GM21528 (cell line): ENCODE results near the gene ZBTB6.

ENCODE experiments used
- ATAC-seq: cut with Tn5 transposase; IDR thresholded peaks from one replicate; pipeline ENCODE4 v1.9.1; 2021; ENCODE audit warnings: mild to moderate bottlenecking, moderate library complexity; ENCODE audit not compliant: unreplicated experiment, low FRiP score

Gene ZBTB6

DNA sequence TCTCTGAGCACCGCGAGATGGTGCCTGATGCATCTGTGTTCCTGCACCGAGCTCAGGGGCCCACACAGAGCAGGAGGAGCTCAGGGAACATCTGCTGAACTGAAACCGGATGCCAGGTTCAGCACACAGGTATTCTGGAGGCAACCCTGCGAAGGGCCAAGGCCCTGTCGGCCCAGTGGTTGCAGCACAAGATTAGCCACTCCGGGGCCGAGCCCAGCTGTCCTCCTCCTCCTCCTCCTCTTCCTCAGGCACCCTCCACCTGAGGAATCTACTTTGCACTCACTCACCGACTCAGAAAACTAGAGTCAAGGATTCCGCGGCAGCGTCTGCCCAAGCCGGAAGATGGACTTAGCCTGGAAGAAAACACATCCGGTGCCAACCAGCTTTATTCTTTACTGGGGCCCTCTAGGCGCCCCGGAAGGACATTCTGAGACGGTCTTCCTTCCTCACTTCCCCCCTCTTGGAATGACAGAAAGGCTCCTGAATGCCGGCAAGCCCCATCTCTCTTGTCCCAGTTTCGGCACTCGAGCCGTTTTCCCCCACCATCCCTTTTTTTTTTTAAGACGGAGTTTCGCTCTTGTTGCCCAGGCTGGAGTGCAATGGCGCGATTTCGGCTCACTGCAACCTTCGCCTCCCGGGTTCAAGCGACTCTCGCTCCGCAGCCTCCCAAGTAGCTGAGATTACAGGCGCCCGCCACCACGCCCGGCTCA is at the start of gene ZBTB6:
TSS of gene ZBTB6 (minus strand) at position 360 of the 710 bp plus-strand sequence. CDS start 1,251 bp downstream, outside the sequence.
- peak; percentile 98 for ATAC-seq

GRCh38 chr9:122961139-122961538 is 48.0 kb upstream of the ZBTB6 start:
- ATAC-seq, result no peak

DNA sequence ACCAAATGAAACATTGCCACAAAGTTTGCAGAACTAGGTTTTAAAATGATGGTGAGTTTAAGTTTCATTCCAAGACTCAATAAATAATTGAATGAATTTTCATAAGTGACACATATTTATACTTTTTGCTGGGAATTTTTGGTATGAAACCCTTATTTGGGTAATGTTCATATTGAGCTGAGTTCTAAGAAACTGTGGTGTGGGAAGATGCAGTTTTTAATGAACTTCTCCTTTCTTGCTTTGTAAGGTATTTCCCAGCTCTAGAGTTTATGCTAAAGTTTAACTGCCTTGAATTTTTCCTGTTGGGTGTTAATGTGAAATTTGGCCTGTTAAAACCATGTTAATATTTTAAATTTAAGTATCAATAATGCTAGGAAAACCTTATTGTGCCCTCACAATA is 42.8 kb upstream of the ZBTB6 start:
- ATAC-seq, result no peak

- ATAC-seq, result no peak
Observed at GRCh38 chr9:122954253-122954691, 41.1 kb upstream of the ZBTB6 start.

DNA sequence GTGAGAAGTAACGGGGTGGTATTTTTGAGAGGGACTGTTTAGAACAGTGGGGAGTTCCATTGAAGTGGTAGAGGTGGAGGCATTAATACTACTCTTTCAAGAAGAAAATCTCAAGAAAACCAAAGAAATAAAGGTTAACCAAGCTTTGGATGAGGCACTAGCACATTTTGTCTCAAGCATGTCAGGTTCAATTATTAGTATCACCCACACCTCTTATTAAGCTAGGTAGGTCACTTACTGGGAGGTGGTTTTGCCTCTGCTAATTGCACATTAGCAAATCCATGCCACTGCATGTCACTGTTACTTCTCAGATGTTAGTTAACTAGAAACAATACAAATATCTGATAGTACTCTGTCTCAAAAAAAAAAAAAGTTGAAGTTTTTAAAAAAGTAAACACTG is 37.9 kb upstream of the ZBTB6 start:
- ATAC-seq, result no peak

- ATAC-seq, result no peak
Observed at GRCh38 chr9:122950263-122950662, 37.1 kb upstream of the ZBTB6 start.

DNA sequence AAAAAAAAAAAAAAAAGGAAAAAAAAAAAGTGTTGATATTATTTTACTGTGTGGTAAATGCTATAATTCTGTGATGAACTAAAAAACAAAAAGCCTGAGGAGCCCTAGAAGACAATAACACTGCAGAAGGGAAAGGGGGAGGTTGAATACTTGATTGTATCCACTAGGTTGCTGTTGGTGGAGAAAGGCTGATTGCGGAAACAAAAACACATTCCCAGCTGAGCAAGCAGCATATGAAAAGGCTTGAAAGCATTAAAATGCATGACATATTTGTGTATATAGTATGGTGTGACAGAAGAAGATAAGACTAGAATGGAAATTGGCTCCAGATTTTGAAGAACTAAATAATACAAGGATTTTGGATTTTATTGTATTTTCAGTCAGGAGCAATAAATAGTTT is 36.6 kb upstream of the ZBTB6 start:
- no peak for ATAC-seq

GRCh38 chr9:122948313-122948712 is 35.2 kb upstream of the ZBTB6 start:
- no peak for ATAC-seq

DNA sequence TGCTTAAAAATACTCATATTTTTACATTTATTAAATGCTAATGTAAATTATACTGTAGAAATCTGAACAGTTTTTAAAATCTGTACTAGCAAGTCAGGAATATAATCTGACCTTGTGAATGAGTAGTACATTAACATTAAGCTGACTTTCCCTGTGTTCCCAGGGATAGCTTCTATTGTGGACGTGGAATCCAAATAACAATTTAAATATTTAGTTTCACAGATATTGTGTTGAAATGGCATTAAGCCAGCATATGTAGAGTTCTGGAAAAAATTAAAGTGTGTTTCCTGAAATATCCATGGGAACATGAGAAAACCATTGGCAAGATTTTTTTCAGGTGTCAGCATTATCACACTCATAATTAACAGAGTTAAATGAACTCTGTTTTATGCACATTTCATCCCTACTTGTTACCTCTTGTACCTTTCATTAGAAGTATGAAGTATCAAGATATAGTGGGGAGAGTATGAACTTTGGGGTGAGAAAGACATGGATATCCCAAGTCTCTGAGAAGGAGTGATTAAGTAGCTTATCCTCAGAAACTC is 33.4 kb upstream of the ZBTB6 start:
- ATAC-seq, result no peak

GRCh38 chr9:122944960-122945888 is 32.1 kb upstream of the ZBTB6 start:
- no peak for ATAC-seq

GRCh38 chr9:122941582-122942234 is 28.6 kb upstream of the ZBTB6 start:
- ATAC-seq, result no peak

DNA sequence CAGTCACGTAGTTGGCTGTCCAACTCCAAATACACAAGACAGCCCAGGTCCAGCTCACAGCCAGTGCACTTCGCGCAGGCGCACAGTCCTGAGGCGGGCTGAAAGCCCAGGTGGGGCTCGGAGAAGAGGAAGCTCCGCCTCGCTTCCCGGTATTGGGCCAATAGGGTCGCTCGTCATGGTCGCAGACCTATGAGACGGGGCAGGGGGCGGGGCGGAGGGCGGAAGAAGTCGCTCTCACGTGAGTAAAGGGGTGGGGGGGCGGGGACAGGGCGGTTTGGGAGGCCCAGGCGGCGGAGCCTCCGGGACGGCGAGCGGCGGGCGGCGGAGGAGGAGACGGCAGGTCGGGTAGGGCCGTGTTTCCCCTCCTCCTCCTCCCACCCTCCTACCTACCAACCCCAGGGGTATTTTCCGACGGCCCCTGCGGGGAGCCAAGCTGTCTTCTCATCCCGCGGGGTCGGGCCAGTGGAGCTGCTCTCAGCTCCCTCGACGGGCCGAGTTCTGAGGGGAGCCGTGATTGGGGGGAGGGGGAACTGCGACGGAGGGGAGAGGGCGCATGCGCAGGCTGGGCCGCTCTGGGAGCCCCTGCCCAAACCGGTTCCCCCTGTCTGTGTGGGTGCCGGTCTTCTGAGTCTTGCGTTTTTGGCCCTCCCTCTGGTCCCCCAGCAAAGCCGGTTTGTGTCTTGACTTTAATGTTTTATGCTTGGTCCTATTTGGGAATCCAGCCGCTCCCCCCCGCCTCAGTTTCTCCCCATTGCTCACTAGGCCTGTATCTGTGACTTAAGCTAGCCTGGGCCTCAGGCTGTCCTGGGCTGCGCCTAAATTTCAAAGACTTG is 27.8 kb upstream of the ZBTB6 start, which contains the start of gene RABGAP1:
TSS of gene RABGAP1 (plus strand) at position 272 of the 833 bp plus-strand sequence. CDS start 16,040 bp downstream, outside the sequence.
- ATAC-seq, result peak; percentile 95

GRCh38 chr9:122940454-122940748 is 27.3 kb upstream of the ZBTB6 start:
- ATAC-seq, result no peak

- ATAC-seq, result no peak
Observed at GRCh38 chr9:122939601-122940000, 26.5 kb upstream of the ZBTB6 start.

DNA sequence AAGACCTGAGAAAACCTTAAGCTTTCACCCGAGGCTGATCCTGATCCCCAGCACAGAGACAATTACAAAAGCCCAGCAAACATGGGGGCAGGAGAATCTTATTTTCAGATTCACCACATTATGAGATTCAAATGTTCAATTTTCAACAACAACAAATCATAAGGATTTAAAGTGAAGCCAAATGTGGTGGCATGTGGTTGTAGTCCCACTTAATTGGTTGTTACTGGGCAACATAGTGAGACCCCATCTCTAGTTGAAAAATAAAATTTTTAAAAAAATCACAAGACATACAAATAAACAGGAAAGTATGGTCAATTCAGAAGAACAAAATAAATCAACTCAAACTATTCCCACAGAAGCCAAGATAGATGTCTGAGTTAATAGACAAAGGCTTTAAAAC is 23.8 kb upstream of the ZBTB6 start:
- ATAC-seq, result no peak

GRCh38 chr9:122936464-122936863 is 23.3 kb upstream of the ZBTB6 start:
- no peak for ATAC-seq

- peak; percentile 96 for ATAC-seq
Observed at GRCh38 chr9:122931226-122932121, 18.4 kb upstream of the ZBTB6 start, which contains the start of gene ZBTB26. ZBTB26 (minus strand) TSS chr9:122931512; CDS start chr9:122919934, 11,578 bp downstream.

- no peak for ATAC-seq
Observed at GRCh38 chr9:122930541-122931225, 17.6 kb upstream of the ZBTB6 start.
